GM12878 (cell line): ENCODE data around the gene ZNF17. TPM values are rescaled to one million over a fixed set of nuclear protein-coding genes. Genes with fewer than 3 reads are reported as not detected.

ENCODE experiments used
- CBX3 ChIP-seq: fragments of 200-600 bp; sonication (generic); IDR thresholded peaks from 2 replicates; pipeline ENCODE4 v1.6.1; 2016; ENCODE audit warnings: low read depth, borderline replicate concordance
- EGR1 ChIP-seq, 2 experiments: IDR thresholded peaks; 1 replicate in 1 of 2; 2 replicates in 1 of 2; pipeline ENCODE4 v1.6.1; 2011 to 2012; ENCODE audit warnings: low read depth in 2 of 2, low read length in 2 of 2, borderline replicate concordance in 1 of 2, mild to moderate bottlenecking in 1 of 2, moderate library complexity in 1 of 2
- KDM1A ChIP-seq: fragments of 200-600 bp; sonication (generic); IDR thresholded peaks from 2 replicates; pipeline ENCODE4 v1.6.1; 2016; ENCODE audit warnings: borderline replicate concordance
- MXI1 ChIP-seq: fragments of 150-350 bp; IDR thresholded peaks from 2 replicates; pipeline ENCODE4 v1.6.1; 2011; ENCODE audit warnings: low read depth, mild to moderate bottlenecking, inconsistent platforms, low read length, improper control_type of control experiment
- NR2C1 ChIP-seq: fragments of 450-650 bp; IDR thresholded peaks from 2 replicates; pipeline ENCODE4 v1.6.1; 2017; ENCODE audit warnings: antibody characterized with exemption, mild to moderate bottlenecking, moderate library complexity
- RAD51 ChIP-seq: fragments of 450-650 bp; IDR thresholded peaks from 2 replicates; pipeline ENCODE4 v1.6.1; 2016; ENCODE audit warnings: moderate library complexity, mild to moderate bottlenecking, inconsistent platforms
- SIN3A ChIP-seq: IDR thresholded peaks from 2 replicates; pipeline ENCODE4 v1.6.1; 2012; ENCODE audit warnings: low read depth, low read length, improper control_type of control experiment
- STAT1 ChIP-seq: fragments of 450-650 bp; conservative IDR thresholded peaks from 2 replicates; pipeline ENCODE4 v1.6.1; 2014; ENCODE audit warnings: antibody characterized with exemption, mild to moderate bottlenecking
- SUPT20H ChIP-seq: IDR thresholded peaks from 2 replicates; pipeline ENCODE4 v1.6.1; 2011; ENCODE audit warnings: low read depth, mild to moderate bottlenecking, low read length, moderate library complexity, borderline replicate concordance; ENCODE audit not compliant: control insufficient read depth
- ZNF274 ChIP-seq: IDR thresholded peaks from one replicate; pipeline ENCODE4 v1.8.0; 2011; ENCODE audit not compliant: insufficient read length, insufficient read depth
- ZNF384 ChIP-seq: IDR thresholded peaks from 2 replicates; pipeline ENCODE4 v1.6.1; 2012; ENCODE audit warnings: low read depth, mild to moderate bottlenecking, low read length, improper control_type of control experiment, borderline replicate concordance
- ZZZ3 ChIP-seq: IDR thresholded peaks from 2 replicates; pipeline ENCODE4 v1.6.1; 2011; ENCODE audit warnings: low read depth; ENCODE audit not compliant: control insufficient read depth, insufficient read length
- polyA plus RNA-seq, 11 experiments: library from polyadenylated mRNA; depleted of rRNA in 4 of 11; unstranded in 6 of 11; stranded (reverse) in 5 of 11; fragments of >200 nt; fragmentation: Nextera tagmentation in 4 of 11; fragmentation: Illumina TruSeq in 1 of 11; extraction: Ambion mirVana in 4 of 11; extraction: Trizol in 1 of 11; gene quantifications; 1 replicate in 1 of 11; 2 replicates in 10 of 11; pipeline versions ENCODE4 v1.2.1 to v1.2.3, GENCODE V29; 2011 to 2016; ENCODE audit warnings: inconsistent platforms in 2 of 11, missing spikeins in 2 of 11, low read depth in 1 of 11
- total RNA-seq, 4 experiments: library from RNA; depleted of rRNA in 3 of 4; stranded (reverse); fragments of >200 nt in 3 of 4; fragmentation: Illumina TruSeq in 1 of 4; extraction: Trizol in 1 of 4; gene quantifications; 2 replicates each; pipeline versions ENCODE4 v1.2.1 to v1.2.3, GENCODE V29; 2013 to 2021
- TF ChIP-seq, protein P1 (sequence below): fragments of 450-650 bp; formaldehyde crosslinking; IDR thresholded peaks from 2 replicates; pipeline ENCODE4 v1.5.0; 2022; ENCODE audit warnings: mild to moderate bottlenecking, missing genetic modification characterization
- TF ChIP-seq, protein P2 (sequence below): IDR thresholded peaks from 2 replicates; pipeline ENCODE4 v1.6.1; 2012; ENCODE audit warnings: mild to moderate bottlenecking, low read depth, low read length
- TF ChIP-seq, protein P3 (sequence below): fragments of 450-650 bp; IDR thresholded peaks from 2 replicates; pipeline ENCODE4 v1.6.1; 2017; ENCODE audit warnings: mild to moderate bottlenecking, moderate library complexity
- TF ChIP-seq, protein P4 (sequence below): IDR thresholded peaks from 2 replicates; pipeline ENCODE4 v1.6.1; 2011; ENCODE audit warnings: low read depth, low read length, improper control_type of control experiment, borderline replicate concordance

Gene ZNF17
- total and polyA plus RNA-seq, 10 of the 15 experiments (the other 5 are each of a cell fraction or from before 2014, with no cell fraction given) = 4.4 to 11.3 (median 7.8) TPM

DNA sequence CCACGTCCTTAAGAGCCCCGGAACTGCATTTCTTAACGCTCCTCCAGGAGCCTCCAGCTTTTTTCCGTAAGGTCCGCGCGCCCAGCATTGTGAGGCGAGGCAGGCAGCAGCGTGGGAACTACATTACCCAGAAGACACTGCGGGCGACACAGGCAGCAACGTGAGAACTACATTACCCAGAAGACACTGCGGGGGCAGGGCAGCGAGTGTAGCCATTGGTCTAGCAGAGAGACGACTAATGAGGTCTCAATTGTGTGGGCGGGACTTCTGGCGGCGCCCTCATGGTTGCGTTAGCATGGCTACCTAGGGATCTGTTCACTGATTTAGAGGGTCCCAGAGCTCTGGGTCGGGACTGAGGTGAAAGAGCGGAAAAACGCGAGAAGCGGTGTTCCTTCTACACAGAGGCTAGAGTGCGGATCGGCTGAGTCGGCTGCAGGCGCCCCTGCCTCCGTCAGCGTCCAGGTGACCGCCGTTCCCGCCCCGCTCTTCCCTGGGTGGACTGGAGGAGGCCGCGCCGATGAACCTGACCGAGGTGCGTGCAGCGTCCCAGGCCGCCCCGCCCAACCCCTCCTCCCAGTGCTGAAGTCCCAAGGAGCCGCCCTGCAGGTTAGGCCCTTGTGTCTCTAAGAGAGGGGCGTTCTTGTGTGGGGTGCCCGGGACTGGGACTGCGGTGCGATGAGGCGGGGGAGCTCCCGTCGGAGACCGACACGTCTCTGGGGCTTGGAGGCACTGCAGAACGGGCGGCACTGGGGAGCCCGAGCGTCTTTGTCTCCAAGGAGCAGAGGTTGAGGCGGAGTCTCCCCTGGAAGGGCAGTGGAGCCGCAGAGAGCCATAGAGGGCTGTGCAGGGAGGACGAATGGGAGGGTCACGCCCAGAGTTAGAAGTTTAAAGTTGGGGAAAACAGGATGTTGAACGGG is 24.4 kb downstream of the ZNF17 start, which contains the start of gene ZNF749 (continued):
- no peak for TF ChIP-seq RAD51
- no peak for TF ChIP-seq ZNF384
- no peak for TF ChIP-seq SUPT20H
- peak; percentile 60; the same call in 1 of the 2 replicates for TF ChIP-seq SIN3A
- peak; percentile 70 for TF ChIP-seq NR2C1
- TF ChIP-seq MXI1 = peak; percentile 92
- no peak for TF ChIP-seq ZZZ3
- TF ChIP-seq KDM1A = no peak
- TF ChIP-seq, protein P1, sequence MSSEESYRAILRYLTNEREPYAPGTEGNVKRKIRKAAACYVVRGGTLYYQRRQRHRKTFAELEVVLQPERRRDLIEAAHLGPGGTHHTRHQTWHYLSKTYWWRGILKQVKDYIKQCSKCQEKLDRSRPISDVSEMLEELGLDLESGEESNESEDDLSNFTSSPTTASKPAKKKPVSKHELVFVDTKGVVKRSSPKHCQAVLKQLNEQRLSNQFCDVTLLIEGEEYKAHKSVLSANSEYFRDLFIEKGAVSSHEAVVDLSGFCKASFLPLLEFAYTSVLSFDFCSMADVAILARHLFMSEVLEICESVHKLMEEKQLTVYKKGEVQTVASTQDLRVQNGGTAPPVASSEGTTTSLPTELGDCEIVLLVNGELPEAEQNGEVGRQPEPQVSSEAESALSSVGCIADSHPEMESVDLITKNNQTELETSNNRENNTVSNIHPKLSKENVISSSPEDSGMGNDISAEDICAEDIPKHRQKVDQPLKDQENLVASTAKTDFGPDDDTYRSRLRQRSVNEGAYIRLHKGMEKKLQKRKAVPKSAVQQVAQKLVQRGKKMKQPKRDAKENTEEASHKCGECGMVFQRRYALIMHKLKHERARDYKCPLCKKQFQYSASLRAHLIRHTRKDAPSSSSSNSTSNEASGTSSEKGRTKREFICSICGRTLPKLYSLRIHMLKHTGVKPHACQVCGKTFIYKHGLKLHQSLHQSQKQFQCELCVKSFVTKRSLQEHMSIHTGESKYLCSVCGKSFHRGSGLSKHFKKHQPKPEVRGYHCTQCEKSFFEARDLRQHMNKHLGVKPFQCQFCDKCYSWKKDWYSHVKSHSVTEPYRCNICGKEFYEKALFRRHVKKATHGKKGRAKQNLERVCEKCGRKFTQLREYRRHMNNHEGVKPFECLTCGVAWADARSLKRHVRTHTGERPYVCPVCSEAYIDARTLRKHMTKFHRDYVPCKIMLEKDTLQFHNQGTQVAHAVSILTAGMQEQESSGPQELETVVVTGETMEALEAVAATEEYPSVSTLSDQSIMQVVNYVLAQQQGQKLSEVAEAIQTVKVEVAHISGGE = no peak
- peak in 1 of 2 experiments; percentile 85; a peak in 2 of 3 replicates for TF ChIP-seq EGR1 (IDR thresholded peaks at IDR 0.05; ENCODE audit: borderline replicate concordance in 1 of 2, low read depth in 2 of 2, low read length in 2 of 2)
- TF ChIP-seq STAT1 = 0 out of 2 replicates have a peak, but pooled peaks have one; percentile 56
- TF ChIP-seq, protein P2, sequence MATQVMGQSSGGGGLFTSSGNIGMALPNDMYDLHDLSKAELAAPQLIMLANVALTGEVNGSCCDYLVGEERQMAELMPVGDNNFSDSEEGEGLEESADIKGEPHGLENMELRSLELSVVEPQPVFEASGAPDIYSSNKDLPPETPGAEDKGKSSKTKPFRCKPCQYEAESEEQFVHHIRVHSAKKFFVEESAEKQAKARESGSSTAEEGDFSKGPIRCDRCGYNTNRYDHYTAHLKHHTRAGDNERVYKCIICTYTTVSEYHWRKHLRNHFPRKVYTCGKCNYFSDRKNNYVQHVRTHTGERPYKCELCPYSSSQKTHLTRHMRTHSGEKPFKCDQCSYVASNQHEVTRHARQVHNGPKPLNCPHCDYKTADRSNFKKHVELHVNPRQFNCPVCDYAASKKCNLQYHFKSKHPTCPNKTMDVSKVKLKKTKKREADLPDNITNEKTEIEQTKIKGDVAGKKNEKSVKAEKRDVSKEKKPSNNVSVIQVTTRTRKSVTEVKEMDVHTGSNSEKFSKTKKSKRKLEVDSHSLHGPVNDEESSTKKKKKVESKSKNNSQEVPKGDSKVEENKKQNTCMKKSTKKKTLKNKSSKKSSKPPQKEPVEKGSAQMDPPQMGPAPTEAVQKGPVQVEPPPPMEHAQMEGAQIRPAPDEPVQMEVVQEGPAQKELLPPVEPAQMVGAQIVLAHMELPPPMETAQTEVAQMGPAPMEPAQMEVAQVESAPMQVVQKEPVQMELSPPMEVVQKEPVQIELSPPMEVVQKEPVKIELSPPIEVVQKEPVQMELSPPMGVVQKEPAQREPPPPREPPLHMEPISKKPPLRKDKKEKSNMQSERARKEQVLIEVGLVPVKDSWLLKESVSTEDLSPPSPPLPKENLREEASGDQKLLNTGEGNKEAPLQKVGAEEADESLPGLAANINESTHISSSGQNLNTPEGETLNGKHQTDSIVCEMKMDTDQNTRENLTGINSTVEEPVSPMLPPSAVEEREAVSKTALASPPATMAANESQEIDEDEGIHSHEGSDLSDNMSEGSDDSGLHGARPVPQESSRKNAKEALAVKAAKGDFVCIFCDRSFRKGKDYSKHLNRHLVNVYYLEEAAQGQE = no peak
- TF ChIP-seq, protein P3, sequence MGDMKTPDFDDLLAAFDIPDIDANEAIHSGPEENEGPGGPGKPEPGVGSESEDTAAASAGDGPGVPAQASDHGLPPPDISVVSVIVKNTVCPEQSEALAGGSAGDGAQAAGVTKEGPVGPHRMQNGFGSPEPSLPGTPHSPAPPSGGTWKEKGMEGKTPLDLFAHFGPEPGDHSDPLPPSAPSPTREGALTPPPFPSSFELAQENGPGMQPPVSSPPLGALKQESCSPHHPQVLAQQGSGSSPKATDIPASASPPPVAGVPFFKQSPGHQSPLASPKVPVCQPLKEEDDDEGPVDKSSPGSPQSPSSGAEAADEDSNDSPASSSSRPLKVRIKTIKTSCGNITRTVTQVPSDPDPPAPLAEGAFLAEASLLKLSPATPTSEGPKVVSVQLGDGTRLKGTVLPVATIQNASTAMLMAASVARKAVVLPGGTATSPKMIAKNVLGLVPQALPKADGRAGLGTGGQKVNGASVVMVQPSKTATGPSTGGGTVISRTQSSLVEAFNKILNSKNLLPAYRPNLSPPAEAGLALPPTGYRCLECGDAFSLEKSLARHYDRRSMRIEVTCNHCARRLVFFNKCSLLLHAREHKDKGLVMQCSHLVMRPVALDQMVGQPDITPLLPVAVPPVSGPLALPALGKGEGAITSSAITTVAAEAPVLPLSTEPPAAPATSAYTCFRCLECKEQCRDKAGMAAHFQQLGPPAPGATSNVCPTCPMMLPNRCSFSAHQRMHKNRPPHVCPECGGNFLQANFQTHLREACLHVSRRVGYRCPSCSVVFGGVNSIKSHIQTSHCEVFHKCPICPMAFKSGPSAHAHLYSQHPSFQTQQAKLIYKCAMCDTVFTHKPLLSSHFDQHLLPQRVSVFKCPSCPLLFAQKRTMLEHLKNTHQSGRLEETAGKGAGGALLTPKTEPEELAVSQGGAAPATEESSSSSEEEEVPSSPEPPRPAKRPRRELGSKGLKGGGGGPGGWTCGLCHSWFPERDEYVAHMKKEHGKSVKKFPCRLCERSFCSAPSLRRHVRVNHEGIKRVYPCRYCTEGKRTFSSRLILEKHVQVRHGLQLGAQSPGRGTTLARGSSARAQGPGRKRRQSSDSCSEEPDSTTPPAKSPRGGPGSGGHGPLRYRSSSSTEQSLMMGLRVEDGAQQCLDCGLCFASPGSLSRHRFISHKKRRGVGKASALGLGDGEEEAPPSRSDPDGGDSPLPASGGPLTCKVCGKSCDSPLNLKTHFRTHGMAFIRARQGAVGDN = no peak
- no peak for TF ChIP-seq CBX3
- TF ChIP-seq ZNF274 = no peak
- TF ChIP-seq, protein P4, sequence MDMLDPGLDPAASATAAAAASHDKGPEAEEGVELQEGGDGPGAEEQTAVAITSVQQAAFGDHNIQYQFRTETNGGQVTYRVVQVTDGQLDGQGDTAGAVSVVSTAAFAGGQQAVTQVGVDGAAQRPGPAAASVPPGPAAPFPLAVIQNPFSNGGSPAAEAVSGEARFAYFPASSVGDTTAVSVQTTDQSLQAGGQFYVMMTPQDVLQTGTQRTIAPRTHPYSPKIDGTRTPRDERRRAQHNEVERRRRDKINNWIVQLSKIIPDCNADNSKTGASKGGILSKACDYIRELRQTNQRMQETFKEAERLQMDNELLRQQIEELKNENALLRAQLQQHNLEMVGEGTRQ = no peak
